Fibroblast of lung (primary cell): ENCODE measurements around the gene TPT1.
"Not testable (repeated sequence)": the region's sequence is repeated elsewhere in the genome, so short reads cannot be mapped to it uniquely, and the experiment has no call there.

ENCODE experiments used
- CTCF ChIP-seq, 2 donors: IDR thresholded peaks in 1 of 2; conservative IDR thresholded peaks in 1 of 2; 1 replicate in 1 of 2; 2 replicates in 1 of 2; pipeline ENCODE4 v1.5.1; 2011 to 2012; ENCODE audit warnings: low read length in 2 of 2, control low read depth in 1 of 2, inconsistent platforms in 1 of 2, low read depth in 1 of 2, mild to moderate bottlenecking in 1 of 2
- EZH2 ChIP-seq: IDR thresholded peaks from 2 replicates; pipeline ENCODE4 v1.5.1; 2012; ENCODE audit warnings: low read length, control low read depth, mild to moderate bottlenecking; ENCODE audit errors: missing control alignments

DNA sequence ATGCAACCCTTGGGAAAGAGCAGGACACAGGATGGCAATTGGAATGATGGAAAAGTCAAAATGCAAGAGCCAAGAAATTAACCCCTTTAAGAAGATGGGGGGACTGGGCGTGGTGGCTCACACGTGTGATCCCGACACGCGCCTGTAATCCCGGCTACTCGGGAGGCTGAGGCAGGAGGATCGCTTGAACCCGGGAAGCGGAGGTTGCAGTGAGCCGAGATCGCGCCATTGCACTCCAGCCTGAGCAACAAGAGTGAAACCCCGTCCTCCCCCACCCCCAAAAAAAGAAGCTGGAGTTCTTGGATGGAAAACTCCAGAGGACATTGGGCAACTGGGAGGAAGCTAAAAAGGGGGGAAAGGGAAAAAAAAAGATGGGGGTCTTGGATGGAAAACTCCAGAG, 1.7 kb upstream of the TPT1 start:
- not testable (repeated sequence) for TF ChIP-seq CTCF (conservative IDR thresholded peaks at IDR 0.05 in 1 of 2, IDR thresholded peaks at IDR 0.05 in 1 of 2; ENCODE audit: low read depth in 1 of 2, low read length in 2 of 2); EZH2
